IPS DF 6.9 (cell line): ENCODE measurements around the gene BACH2.
"Not testable (repeated sequence)": the region's sequence is repeated elsewhere in the genome, so short reads cannot be mapped to it uniquely, and the experiment has no call there.

ENCODE experiments used
- DNase-seq: peaks from one replicate; pipeline ENCODE4 v3.0.0-alpha.2; 2013; ENCODE audit warnings: low read depth, low spot score
- H3K27ac ChIP-seq: one replicate; pipeline ENCODE4 v1.5.1; 2013; ENCODE audit warnings: low read length, control low read depth
- H3K27me3 ChIP-seq: 2 replicates; pipeline ENCODE4 v1.6.1; 2013; ENCODE audit warnings: mild to moderate bottlenecking, low read length; ENCODE audit not compliant: control insufficient read depth, insufficient read depth
- H3K36me3 ChIP-seq: 2 replicates; pipeline ENCODE4 v1.6.1; 2013; ENCODE audit warnings: low read length; ENCODE audit not compliant: control insufficient read depth, insufficient read depth
- H3K4me1 ChIP-seq: 2 replicates; pipeline ENCODE4 v1.6.1; 2013; ENCODE audit warnings: low read length; ENCODE audit not compliant: control insufficient read depth, insufficient read depth
- H3K4me3 ChIP-seq: 2 replicates; pipeline ENCODE4 v1.5.1; 2013; ENCODE audit warnings: mild to moderate bottlenecking, low read length
- H3K9me3 ChIP-seq: 2 replicates; pipeline ENCODE4 v1.6.1; 2013; ENCODE audit warnings: low read length, inconsistent platforms; ENCODE audit not compliant: control insufficient read depth, insufficient read depth
- WGBS: extraction: QIAGEN DNeasy Blood & Tissue Kit; methylation state at CpG from one replicate; pipeline ENCODE4 v1.1.7; 2013; ENCODE audit warnings: mixed read lengths, missing lambda C conversion rate; ENCODE audit not compliant: insufficient read length, insufficient coverage; 5-methylcytosine and 5-hydroxymethylcytosine counted together

Gene BACH2

GRCh38 chr6:90140683-90141082, 156.0 kb downstream of the BACH2 start:
- WGBS = no CpG with 5 or more reads among the region's 1 CpG
- H3K4me1 ChIP-seq = no peaks in the 10 kb centered on the region

GRCh38 chr6:90139272-90139817, 157.3 kb downstream of the BACH2 start:
- Histone ChIP-seq H3K9me3 (no peaks in the 10 kb centered on the region), H3K27me3 (no peaks in the 10 kb centered on the region), H3K4me3 (no peak overlapping the region), H3K27ac (no peak overlapping the region), H3K36me3 (no peaks in the 10 kb centered on the region), H3K4me1 (no peaks in the 10 kb centered on the region)
- no CpG with 5 or more reads among the region's 7 CpGs for WGBS
- DNase-seq = no peak

More at GRCh38 chr6:90140683-90141082, 156.0 kb downstream of the BACH2 start:
- H3K27ac ChIP-seq = no peak overlapping the region
- no peak for DNase-seq
- H3K4me3 ChIP-seq = no peak overlapping the region
- H3K36me3 ChIP-seq = no peaks in the 10 kb centered on the region
- no peaks in the 10 kb centered on the region for H3K9me3 ChIP-seq
- H3K27me3 ChIP-seq = no peaks in the 10 kb centered on the region

- Histone ChIP-seq H3K27me3 (no peaks in the 10 kb centered on the region), H3K9me3 (no peaks in the 10 kb centered on the region), H3K27ac (no peak overlapping the region), H3K4me1 (no peaks in the 10 kb centered on the region), H3K36me3 (no peaks in the 10 kb centered on the region), H3K4me3 (no peak overlapping the region)
- no peak for DNase-seq
- no CpG with 5 or more reads among the region's 2 CpGs for WGBS
These were observed 159.6 kb downstream of the BACH2 start for GRCh38 chr6:90136837-90137568.

GRCh38 chr6:90136176-90136575, 160.5 kb downstream of the BACH2 start:
- Histone ChIP-seq H3K4me1 (no peaks in the 10 kb centered on the region), H3K36me3 (no peaks in the 10 kb centered on the region), H3K27ac (no peak overlapping the region), H3K4me3 (no peak overlapping the region), H3K27me3 (no peaks in the 10 kb centered on the region), H3K9me3 (no peaks in the 10 kb centered on the region)
- no CpG with 5 or more reads among the region's 2 CpGs for WGBS
- DNase-seq = no peak

- no peaks in the 10 kb centered on the region for H3K4me1 ChIP-seq
- no peak overlapping the region for H3K4me3 ChIP-seq
- no peaks in the 10 kb centered on the region for H3K27me3 ChIP-seq
- no CpG with 5 or more reads among the region's 5 CpGs for WGBS
- no peak for DNase-seq
- H3K27ac ChIP-seq = no peak overlapping the region
- H3K9me3 ChIP-seq = no peaks in the 10 kb centered on the region
- H3K36me3 ChIP-seq = no peaks in the 10 kb centered on the region
These were observed 161.0 kb downstream of the BACH2 start for GRCh38 chr6:90135667-90136066.

- H3K4me3 ChIP-seq, H3K27me3 ChIP-seq, DNase-seq, H3K4me1 ChIP-seq, H3K27ac ChIP-seq, H3K36me3 ChIP-seq, H3K9me3 ChIP-seq: not testable (repeated sequence)
- WGBS = no CpG with 5 or more reads among the region's 3 CpGs
These were observed 163.0 kb downstream of the BACH2 start for GRCh38 chr6:90133664-90134063.

GRCh38 chr6:90131614-90132423, 164.8 kb downstream of the BACH2 start:
- no peaks in the 10 kb centered on the region for H3K9me3 ChIP-seq
- no CpG with 5 or more reads among the region's 7 CpGs for WGBS
- H3K27me3 ChIP-seq = no peaks in the 10 kb centered on the region
- DNase-seq = no peak
- no peak overlapping the region for H3K27ac ChIP-seq
- no peak overlapping the region for H3K4me3 ChIP-seq
- H3K36me3 ChIP-seq = no peaks in the 10 kb centered on the region
- H3K4me1 ChIP-seq = no peaks in the 10 kb centered on the region

GRCh38 chr6:90131125-90131524, 165.5 kb downstream of the BACH2 start:
- no peaks in the 10 kb centered on the region for H3K27me3 ChIP-seq
- H3K9me3 ChIP-seq = no peaks in the 10 kb centered on the region
- H3K27ac ChIP-seq = no peak overlapping the region
- H3K36me3 ChIP-seq = no peaks in the 10 kb centered on the region
- no CpG with 5 or more reads among the region's 1 CpG for WGBS
- no peaks in the 10 kb centered on the region for H3K4me1 ChIP-seq
- no peak for DNase-seq
- H3K4me3 ChIP-seq = no peak overlapping the region

GRCh38 chr6:90128687-90129086, 168.0 kb downstream of the BACH2 start:
- not testable (repeated sequence) for H3K36me3 ChIP-seq, H3K9me3 ChIP-seq, H3K4me3 ChIP-seq, H3K27ac ChIP-seq, DNase-seq, H3K27me3 ChIP-seq, H3K4me1 ChIP-seq
- no CpG with 5 or more reads among the region's 2 CpGs for WGBS

- Histone ChIP-seq H3K27ac (no peak overlapping the region), H3K4me1 (no peaks in the 10 kb centered on the region), H3K4me3 (no peak overlapping the region), H3K9me3 (no peaks in the 10 kb centered on the region), H3K27me3 (no peaks in the 10 kb centered on the region), H3K36me3 (no peaks in the 10 kb centered on the region)
- DNase-seq = no peak
- no CpG with 5 or more reads among the region's 7 CpGs for WGBS
These were observed 169.0 kb downstream of the BACH2 start for GRCh38 chr6:90127595-90127994.
